Embryonic facial prominence (tissue), 1 donor: Measurements from ENCODE around the gene BARX2.

ENCODE experiments used
- DNase-seq: peaks from one replicate; pipeline ENCODE4 v3.0.0-alpha.2; 2016; ENCODE audit errors: extremely low spot score

BARX2 gene

GRCh38 chr11:129436573-129436972 lies 60.9 kb downstream of the BARX2 start:
- DNase-seq, result no peak

GRCh38 chr11:129440028-129440713 lies 64.5 kb downstream of the BARX2 start:
- peak; percentile 42 for DNase-seq

GRCh38 chr11:129442171-129442570 lies 66.5 kb downstream of the BARX2 start:
- DNase-seq, result no peak

GRCh38 chr11:129443276-129443675 lies 67.6 kb downstream of the BARX2 start:
- DNase-seq, result no peak

GRCh38 chr11:129444274-129444673 lies 68.6 kb downstream of the BARX2 start:
- DNase-seq, result no peak

GRCh38 chr11:129445226-129445625 lies 69.6 kb downstream of the BARX2 start:
- no peak for DNase-seq

- no peak for DNase-seq
Measured at GRCh38 chr11:129446572-129446971, 70.9 kb downstream of the BARX2 start.

GRCh38 chr11:129447654-129448239 lies 72.1 kb downstream of the BARX2 start:
- no peak for DNase-seq

- DNase-seq, result no peak
Measured at GRCh38 chr11:129451524-129451923, 75.9 kb downstream of the BARX2 start.

GRCh38 chr11:129453293-129453721 lies 77.7 kb downstream of the BARX2 start:
- DNase-seq, result peak; percentile 20

- DNase-seq, result no peak
Measured at GRCh38 chr11:129455101-129455500, 79.5 kb downstream of the BARX2 start.

GRCh38 chr11:129455756-129456655 lies 80.4 kb downstream of the BARX2 start:
- no peak for DNase-seq

GRCh38 chr11:129457321-129457720 lies 81.7 kb downstream of the BARX2 start:
- no peak for DNase-seq

- DNase-seq, result no peak
Measured at GRCh38 chr11:129458278-129458677, 82.6 kb downstream of the BARX2 start.

GRCh38 chr11:129458756-129459535 lies 83.3 kb downstream of the BARX2 start:
- DNase-seq, result no peak

- no peak for DNase-seq
Measured at GRCh38 chr11:129460714-129461113, 85.1 kb downstream of the BARX2 start.

- no peak for DNase-seq
Measured at GRCh38 chr11:129484068-129484467, 108.4 kb downstream of the BARX2 start.

GRCh38 chr11:129489249-129489648 lies 113.6 kb downstream of the BARX2 start:
- no peak for DNase-seq

GRCh38 chr11:129490004-129490403 lies 114.4 kb downstream of the BARX2 start:
- DNase-seq, result no peak

- no peak for DNase-seq
Measured at GRCh38 chr11:129493746-129494145, 118.1 kb downstream of the BARX2 start.
